A549 (cell line): ENCODE measurements around the gene SLC2A8. TPM values are rescaled to one million over a fixed set of nuclear protein-coding genes. Genes with fewer than 3 reads are reported as not detected.
A peak's percentile ranks its signal among the peaks of the same experiment; 100 is the strongest.

Experiments
- ATAC-seq, 2 experiments: fragments of 200-7000 bp in 1 of 2; fragments of >200 bp in 1 of 2; cut with Nextera tagmentation in 1 of 2; cut with Tn5 transposase in 1 of 2; 3 replicates each; pipeline versions ENCODE4 v1.8.0 to v1.9.1; 2018 to 2020; ENCODE audit warnings: mild to moderate bottlenecking in 1 of 2, moderate library complexity in 1 of 2
- CTCF ChIA-PET: fragments of 300-600 bp; sonication (Branson Sonifier 250); formaldehyde crosslinking; extraction: SDS; loops from one replicate; lab custom pipeline; 2021; ENCODE audit warnings: antibody characterized with exemption, inconsistent platforms; lab: Yijun Ruan, JAX
- POLR2A ChIA-PET: fragments of 350-600 bp; formaldehyde crosslinking; extraction: SDS; loops from one replicate; lab custom pipeline; 2021; ENCODE audit warnings: antibody characterized with exemption, inconsistent platforms; lab: Yijun Ruan, JAX
- DNase-seq, 2 experiments: peaks; one replicate each; pipeline versions ENCODE4 v3.0.0 to v3.0.0-alpha.2; 2011 to 2016; ENCODE audit warnings: low read depth in 1 of 2, low spot score in 1 of 2
- FAIRE-seq: peaks from 2 replicates; lab custom pipeline; 2011; peaks lifted over from hg19 to GRCh38; lab: Jason Lieb, UNC
- H3K27ac ChIP-seq, 2 experiments: fragments of >200 bp; sonication (Bioruptor Twin); formaldehyde crosslinking; 3 replicates each; pipeline ENCODE4 v1.5.1; 2016 to 2017
- H3K4me1 ChIP-seq: fragments of >200 bp; sonication (Bioruptor Twin); formaldehyde crosslinking; 3 replicates; pipeline ENCODE4 v1.6.1; 2016
- H3K4me2 ChIP-seq: fragments of >200 bp; sonication (Bioruptor Twin); formaldehyde crosslinking; 3 replicates; pipeline ENCODE4 v1.6.1; 2016
- H3K4me3 ChIP-seq: fragments of >200 bp; sonication (Bioruptor Twin); formaldehyde crosslinking; 3 replicates; pipeline ENCODE4 v1.5.1; 2016
- H3K9me3 ChIP-seq: fragments of >200 bp; sonication (Bioruptor Twin); formaldehyde crosslinking; 3 replicates; pipeline ENCODE4 v1.6.1; 2016
- CBX8 ChIP-seq: fragments of 200-600 bp; sonication (generic); IDR thresholded peaks from 2 replicates; pipeline ENCODE4 v1.6.1; 2016
- CEBPB ChIP-seq, 2 experiments: fragments of >200 bp in 1 of 2; sonication (Bioruptor Twin) in 1 of 2; formaldehyde crosslinking in 1 of 2; IDR thresholded peaks; 2 replicates each; pipeline ENCODE4 v1.6.1; 2012 to 2016
- EHMT2 ChIP-seq: fragments of 200-600 bp; sonication (generic); IDR thresholded peaks from 2 replicates; pipeline ENCODE4 v1.6.1; 2016; ENCODE audit warnings: antibody characterized with exemption, low read depth, mild to moderate bottlenecking, moderate library complexity
- ELK1 ChIP-seq: fragments of 150-350 bp; IDR thresholded peaks from 2 replicates; pipeline ENCODE4 v1.6.1; 2014; ENCODE audit warnings: low read depth, mild to moderate bottlenecking, low read length
- ESRRA ChIP-seq: fragments of 150-350 bp; IDR thresholded peaks from 2 replicates; pipeline ENCODE4 v1.6.1; 2014; ENCODE audit warnings: mild to moderate bottlenecking, low read length, borderline replicate concordance
- HEYL ChIP-seq: fragments of 250-450 bp; sonication (Bioruptor Pico); IDR thresholded peaks from 2 replicates; pipeline ENCODE4 v1.8.0; 2021; ENCODE audit warnings: mild to moderate bottlenecking, moderate library complexity
- MAFK ChIP-seq: fragments of 450-650 bp; IDR thresholded peaks from 2 replicates; pipeline ENCODE4 v1.6.1; 2014; ENCODE audit not compliant: partially characterized antibody
- MAZ ChIP-seq: fragments of 150-350 bp; IDR thresholded peaks from 2 replicates; pipeline ENCODE4 v1.6.1; 2014; ENCODE audit warnings: antibody characterized with exemption, low read depth, low read length, borderline replicate concordance
- MYC ChIP-seq: IDR thresholded peaks from 2 replicates; pipeline ENCODE4 v1.6.1; 2012; ENCODE audit warnings: mild to moderate bottlenecking, inconsistent platforms, low read length, improper control_type of control experiment, borderline replicate concordance
- NFE2L2 ChIP-seq: fragments of 150-350 bp; conservative IDR thresholded peaks from 2 replicates; pipeline ENCODE4 v1.6.1; 2014; ENCODE audit warnings: low read length
- PBX3 ChIP-seq: IDR thresholded peaks from 2 replicates; pipeline ENCODE4 v1.6.1; 2012
- PHF8 ChIP-seq: fragments of 200-600 bp; sonication (generic); IDR thresholded peaks from 2 replicates; pipeline ENCODE4 v1.6.1; 2016; ENCODE audit warnings: low read depth, mild to moderate bottlenecking, antibody characterized with exemption, moderate library complexity, borderline replicate concordance
- POLR2A ChIP-seq: IDR thresholded peaks from 2 replicates; pipeline ENCODE4 v1.6.1; 2012; ENCODE audit warnings: mild to moderate bottlenecking, low read length
- POLR2AphosphoS2 ChIP-seq: conservative IDR thresholded peaks from 2 replicates; pipeline ENCODE4 v1.6.1; 2012; ENCODE audit warnings: low read length, improper control_type of control experiment, inconsistent platforms
- RNF2 ChIP-seq: fragments of 200-600 bp; sonication (generic); IDR thresholded peaks from 2 replicates; pipeline ENCODE4 v1.6.1; 2016; ENCODE audit warnings: low read depth, mild to moderate bottlenecking, antibody characterized with exemption, moderate library complexity, borderline replicate concordance
- SMC3 ChIP-seq: fragments of >200 bp; sonication (Bioruptor Twin); formaldehyde crosslinking; IDR thresholded peaks from 3 replicates; pipeline ENCODE4 v1.6.1; 2018; ENCODE audit warnings: inconsistent platforms
- SREBF2 ChIP-seq: fragments of 450-650 bp; IDR thresholded peaks from 2 replicates; pipeline ENCODE4 v1.6.1; 2014; ENCODE audit warnings: mild to moderate bottlenecking, moderate library complexity
- TFCP2L1 ChIP-seq: fragments of 250-450 bp; sonication (Bioruptor Pico); IDR thresholded peaks from 2 replicates; pipeline ENCODE4 v1.5.0; 2021; ENCODE audit warnings: mild to moderate bottlenecking
- ZFP36 ChIP-seq: fragments of 450-650 bp; IDR thresholded peaks from 2 replicates; pipeline ENCODE4 v1.6.1; 2014; ENCODE audit warnings: borderline replicate concordance; ENCODE audit not compliant: partially characterized antibody
- WGBS: methylation state at CpG from one replicate; pipeline ENCODE4 v1.1.6; 2017; ENCODE audit errors: missing lambda C conversion rate; 5-methylcytosine and 5-hydroxymethylcytosine counted together
- polyA plus RNA-seq, 4 experiments: library from polyadenylated mRNA; depleted of rRNA in 3 of 4; stranded (reverse); fragments of >200 nt; fragmentation: RNase III in 1 of 4; extraction: RNeasy Plus Mini Kit Qiagen cat#74134 plus additional on column Dnase treatment in 1 of 4; gene quantifications; 2 replicates in 3 of 4; 3 replicates in 1 of 4; pipeline ENCODE4 v1.2.3, GENCODE V29; 2011 to 2017
- TF ChIP-seq, protein P1 (sequence below): fragments of 250-450 bp; sonication (Bioruptor Pico); IDR thresholded peaks from 2 replicates; pipeline ENCODE4 v1.5.0; 2021; ENCODE audit warnings: mild to moderate bottlenecking, moderate library complexity, borderline replicate concordance
- TF ChIP-seq, protein P2 (sequence below): fragments of >200 bp; sonication (Bioruptor Twin); formaldehyde crosslinking; IDR thresholded peaks from 2 replicates; pipeline ENCODE4 v1.6.1; 2016
- TF ChIP-seq, protein P3 (sequence below): fragments of >200 bp; sonication (Bioruptor Twin); formaldehyde crosslinking; IDR thresholded peaks from 3 replicates; pipeline ENCODE4 v1.5.1; 2016
- TF ChIP-seq, protein P4 (sequence below): fragments of >200 bp; sonication (Bioruptor Twin); formaldehyde crosslinking; IDR thresholded peaks from 3 replicates; pipeline ENCODE4 v1.6.1; 2016
- TF ChIP-seq, protein P5 (sequence below): fragments of 200-600 bp; sonication (generic); IDR thresholded peaks from 2 replicates; pipeline ENCODE4 v1.6.1; 2016; ENCODE audit warnings: antibody characterized with exemption, mild to moderate bottlenecking, moderate library complexity

SLC2A8 gene
- polyA plus RNA-seq, 2 of the 4 experiments (the other 2 are of a cell fraction), result 7.3 to 16.0 TPM

DNA sequence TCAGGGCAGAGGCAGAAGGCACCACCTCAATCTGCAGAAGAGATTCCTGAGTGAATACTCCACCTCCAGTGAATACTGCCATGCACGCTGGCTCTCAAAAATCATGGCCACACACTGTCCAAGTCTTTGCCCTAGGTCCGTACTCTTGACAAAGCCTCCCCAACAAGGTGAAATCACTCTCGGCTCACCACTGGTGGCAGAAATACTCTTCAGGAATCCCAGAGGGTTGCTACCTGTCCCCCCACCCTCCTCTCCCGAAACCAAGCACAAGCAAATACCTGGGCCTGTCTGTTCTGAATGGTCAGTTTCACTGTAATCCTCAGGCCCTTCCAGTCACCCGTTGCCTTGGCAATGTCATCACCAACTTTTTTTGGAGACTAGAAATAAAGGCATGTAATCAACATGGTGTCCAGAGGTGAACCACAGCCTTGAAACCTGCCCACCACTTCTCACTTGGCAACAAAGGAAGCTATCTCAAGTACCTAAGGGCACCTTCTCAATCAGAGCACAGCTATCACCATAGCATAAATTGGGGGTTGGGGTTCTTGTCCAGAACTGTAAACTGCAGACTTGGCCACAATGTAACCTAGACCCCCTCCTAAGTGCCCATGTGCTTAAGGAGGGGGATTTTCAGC lies 52.5 kb downstream of the SLC2A8 start:
- Histone ChIP-seq H3K9me3 (peaks cover 48% of the 10 kb centered on the region), H3K4me1 (peaks cover 17% of the 10 kb centered on the region), H3K27ac (peak overlapping the region; percentile 96 to 99), H3K4me3 (peak overlapping the region; percentile 98), H3K4me2 (peak overlapping the region; percentile 95)
- TF ChIP-seq MAFK (no peak), POLR2AphosphoS2 (no peak), MAZ (no peak), SMC3 (no peak), ELK1 (no peak), CEBPB (IDR thresholded peaks at IDR 0.05) (no peak), HEYL (CRISPR knock-in tag) (no peak), ZFP36 (no peak), SREBF2 (no peak), CBX8 (no peak), PHF8 (no peak), NFE2L2 (no peak), RNF2 (no peak), MYC (no peak)
- TF ChIP-seq, protein P1, sequence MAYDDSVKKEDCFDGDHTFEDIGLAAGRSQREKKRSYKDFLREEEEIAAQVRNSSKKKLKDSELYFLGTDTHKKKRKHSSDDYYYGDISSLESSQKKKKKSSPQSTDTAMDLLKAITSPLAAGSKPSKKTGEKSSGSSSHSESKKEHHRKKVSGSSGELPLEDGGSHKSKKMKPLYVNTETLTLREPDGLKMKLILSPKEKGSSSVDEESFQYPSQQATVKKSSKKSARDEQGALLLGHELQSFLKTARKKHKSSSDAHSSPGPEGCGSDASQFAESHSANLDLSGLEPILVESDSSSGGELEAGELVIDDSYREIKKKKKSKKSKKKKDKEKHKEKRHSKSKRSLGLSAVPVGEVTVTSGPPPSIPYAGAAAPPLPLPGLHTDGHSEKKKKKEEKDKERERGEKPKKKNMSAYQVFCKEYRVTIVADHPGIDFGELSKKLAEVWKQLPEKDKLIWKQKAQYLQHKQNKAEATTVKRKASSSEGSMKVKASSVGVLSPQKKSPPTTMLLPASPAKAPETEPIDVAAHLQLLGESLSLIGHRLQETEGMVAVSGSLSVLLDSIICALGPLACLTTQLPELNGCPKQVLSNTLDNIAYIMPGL (CRISPR knock-in tag), result no peak
- TF ChIP-seq, protein P2, sequence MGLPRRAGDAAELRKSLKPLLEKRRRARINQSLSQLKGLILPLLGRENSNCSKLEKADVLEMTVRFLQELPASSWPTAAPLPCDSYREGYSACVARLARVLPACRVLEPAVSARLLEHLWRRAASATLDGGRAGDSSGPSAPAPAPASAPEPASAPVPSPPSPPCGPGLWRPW, result no peak
- TF ChIP-seq, protein P3, sequence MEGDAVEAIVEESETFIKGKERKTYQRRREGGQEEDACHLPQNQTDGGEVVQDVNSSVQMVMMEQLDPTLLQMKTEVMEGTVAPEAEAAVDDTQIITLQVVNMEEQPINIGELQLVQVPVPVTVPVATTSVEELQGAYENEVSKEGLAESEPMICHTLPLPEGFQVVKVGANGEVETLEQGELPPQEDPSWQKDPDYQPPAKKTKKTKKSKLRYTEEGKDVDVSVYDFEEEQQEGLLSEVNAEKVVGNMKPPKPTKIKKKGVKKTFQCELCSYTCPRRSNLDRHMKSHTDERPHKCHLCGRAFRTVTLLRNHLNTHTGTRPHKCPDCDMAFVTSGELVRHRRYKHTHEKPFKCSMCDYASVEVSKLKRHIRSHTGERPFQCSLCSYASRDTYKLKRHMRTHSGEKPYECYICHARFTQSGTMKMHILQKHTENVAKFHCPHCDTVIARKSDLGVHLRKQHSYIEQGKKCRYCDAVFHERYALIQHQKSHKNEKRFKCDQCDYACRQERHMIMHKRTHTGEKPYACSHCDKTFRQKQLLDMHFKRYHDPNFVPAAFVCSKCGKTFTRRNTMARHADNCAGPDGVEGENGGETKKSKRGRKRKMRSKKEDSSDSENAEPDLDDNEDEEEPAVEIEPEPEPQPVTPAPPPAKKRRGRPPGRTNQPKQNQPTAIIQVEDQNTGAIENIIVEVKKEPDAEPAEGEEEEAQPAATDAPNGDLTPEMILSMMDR, result no peak
- TF ChIP-seq, protein P4, sequence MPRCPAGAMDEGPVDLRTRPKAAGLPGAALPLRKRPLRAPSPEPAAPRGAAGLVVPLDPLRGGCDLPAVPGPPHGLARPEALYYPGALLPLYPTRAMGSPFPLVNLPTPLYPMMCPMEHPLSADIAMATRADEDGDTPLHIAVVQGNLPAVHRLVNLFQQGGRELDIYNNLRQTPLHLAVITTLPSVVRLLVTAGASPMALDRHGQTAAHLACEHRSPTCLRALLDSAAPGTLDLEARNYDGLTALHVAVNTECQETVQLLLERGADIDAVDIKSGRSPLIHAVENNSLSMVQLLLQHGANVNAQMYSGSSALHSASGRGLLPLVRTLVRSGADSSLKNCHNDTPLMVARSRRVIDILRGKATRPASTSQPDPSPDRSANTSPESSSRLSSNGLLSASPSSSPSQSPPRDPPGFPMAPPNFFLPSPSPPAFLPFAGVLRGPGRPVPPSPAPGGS, result no peak; the same call in 2 of the 3 replicates
- 52% methylated on average over 5 of the region's 5 CpGs for WGBS
- DNase-seq (no peak), ATAC-seq (no peak), FAIRE-seq (no peak)
- POLR2A ChIA-PET, result interaction anchor here (2.2 to 3.3 kb wide), 3 partner anchors 25 to 224 kb away, joined by 7 to 25 read pairs (median 23); partner anchors contain the start of genes SLC2A8 and ZNF79
- CTCF ChIA-PET, result no interaction called here

GRCh38 chr9:127450243-127450760 lies 53.3 kb downstream of the SLC2A8 start:
- ChIA-PET POLR2A (interaction anchor here (0.8 to 3.3 kb wide), 8 partner anchors 12 to 284 kb away, joined by 3 to 25 read pairs (median 8); partner anchors contain the start of genes SLC2A8, TOR2A and ZNF79), CTCF (interaction anchor here (1.0 to 1.2 kb wide), 2 partner anchors 284 to 510 kb away, joined by 3 to 4 read pairs; partner anchors contain the start of gene TOR2A)
- peak overlapping the region; percentile 98 for H3K4me3 ChIP-seq
- DNase-seq, result peak in 1 of 2 experiments; percentile 27
- H3K27ac ChIP-seq, result peak overlapping the region; percentile 96 to 99
- peaks cover 40% of the 10 kb centered on the region for H3K9me3 ChIP-seq
- peak in 1 of 2 experiments; percentile 1; a peak in 2 of 6 replicates for ATAC-seq
- peaks cover 17% of the 10 kb centered on the region for H3K4me1 ChIP-seq
- no peak for FAIRE-seq
- whole genome bisulfite sequencing, result 2% methylated on average over 14 of the region's 14 CpGs
- H3K4me2 ChIP-seq, result peak overlapping the region; percentile 95
- TF ChIP-seq EHMT2 (no peak), TFCP2L1 (peak; percentile 5; the same call in 1 of the 2 replicates), POLR2AphosphoS2 (0 out of 2 replicates have a peak, but pooled peaks have one; percentile 46), PBX3 (peak; percentile 44; the same call in 1 of the 2 replicates), POLR2A (peak; percentile 6; the same call in 1 of the 2 replicates), ESRRA (no peak)
- TF ChIP-seq, protein P5, sequence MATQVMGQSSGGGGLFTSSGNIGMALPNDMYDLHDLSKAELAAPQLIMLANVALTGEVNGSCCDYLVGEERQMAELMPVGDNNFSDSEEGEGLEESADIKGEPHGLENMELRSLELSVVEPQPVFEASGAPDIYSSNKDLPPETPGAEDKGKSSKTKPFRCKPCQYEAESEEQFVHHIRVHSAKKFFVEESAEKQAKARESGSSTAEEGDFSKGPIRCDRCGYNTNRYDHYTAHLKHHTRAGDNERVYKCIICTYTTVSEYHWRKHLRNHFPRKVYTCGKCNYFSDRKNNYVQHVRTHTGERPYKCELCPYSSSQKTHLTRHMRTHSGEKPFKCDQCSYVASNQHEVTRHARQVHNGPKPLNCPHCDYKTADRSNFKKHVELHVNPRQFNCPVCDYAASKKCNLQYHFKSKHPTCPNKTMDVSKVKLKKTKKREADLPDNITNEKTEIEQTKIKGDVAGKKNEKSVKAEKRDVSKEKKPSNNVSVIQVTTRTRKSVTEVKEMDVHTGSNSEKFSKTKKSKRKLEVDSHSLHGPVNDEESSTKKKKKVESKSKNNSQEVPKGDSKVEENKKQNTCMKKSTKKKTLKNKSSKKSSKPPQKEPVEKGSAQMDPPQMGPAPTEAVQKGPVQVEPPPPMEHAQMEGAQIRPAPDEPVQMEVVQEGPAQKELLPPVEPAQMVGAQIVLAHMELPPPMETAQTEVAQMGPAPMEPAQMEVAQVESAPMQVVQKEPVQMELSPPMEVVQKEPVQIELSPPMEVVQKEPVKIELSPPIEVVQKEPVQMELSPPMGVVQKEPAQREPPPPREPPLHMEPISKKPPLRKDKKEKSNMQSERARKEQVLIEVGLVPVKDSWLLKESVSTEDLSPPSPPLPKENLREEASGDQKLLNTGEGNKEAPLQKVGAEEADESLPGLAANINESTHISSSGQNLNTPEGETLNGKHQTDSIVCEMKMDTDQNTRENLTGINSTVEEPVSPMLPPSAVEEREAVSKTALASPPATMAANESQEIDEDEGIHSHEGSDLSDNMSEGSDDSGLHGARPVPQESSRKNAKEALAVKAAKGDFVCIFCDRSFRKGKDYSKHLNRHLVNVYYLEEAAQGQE, result no peak
